CD4-positive, alpha-beta T cell treated with Interleukin-12 subunit alpha and Interleukin-12 subunit beta, for 1 hour (primary cell): ENCODE results near the gene DPH1.

Source experiments
- DNase-seq: peaks from one replicate; pipeline ENCODE4 v3.0.0-alpha.2; 2020

The DPH1 gene

GRCh38 chr17:2050300-2051060, 20.5 kb downstream of the DPH1 start:
- peak; percentile 85 for DNase-seq

- DNase-seq: no peak
Measured at GRCh38 chr17:2051061-2051932, 21.3 kb downstream of the DPH1 start.

- DNase-seq: no peak
Measured at GRCh38 chr17:2051933-2052559, 22.1 kb downstream of the DPH1 start.

GRCh38 chr17:2053380-2054261, 23.7 kb downstream of the DPH1 start:
- peak; percentile 89 for DNase-seq

GRCh38 chr17:2054262-2054511, 24.2 kb downstream of the DPH1 start:
- DNase-seq: no peak

GRCh38 chr17:2054512-2055291, 24.7 kb downstream of the DPH1 start, which contains the start of gene HIC1:
Gene HIC1, plus strand, starts transcription at chr17:2055103. Its CDS starts 1,588 bp downstream, at chr17:2056691.
- DNase-seq: peak; percentile 83

- peak; percentile 52 for DNase-seq
Measured at GRCh38 chr17:2055292-2056205, 25.6 kb downstream of the DPH1 start.

- DNase-seq: peak; percentile 59
Measured at GRCh38 chr17:2056206-2057174, 26.5 kb downstream of the DPH1 start.

GRCh38 chr17:2057175-2057759, 27.3 kb downstream of the DPH1 start:
- no peak for DNase-seq

- no peak for DNase-seq
Measured at GRCh38 chr17:2057760-2058585, 28.0 kb downstream of the DPH1 start.

- DNase-seq: peak; percentile 68
Measured at GRCh38 chr17:2058586-2059546, 28.9 kb downstream of the DPH1 start.

GRCh38 chr17:2059547-2060384, 29.8 kb downstream of the DPH1 start:
- DNase-seq: no peak

GRCh38 chr17:2060385-2060658, 30.4 kb downstream of the DPH1 start:
- DNase-seq: no peak

- no peak for DNase-seq
Measured at GRCh38 chr17:2060681-2061440, 30.9 kb downstream of the DPH1 start.

- DNase-seq: no peak
Measured at GRCh38 chr17:2061441-2061958, 31.5 kb downstream of the DPH1 start.
